Body of pancreas (tissue), 4 donors: Measurements from ENCODE around the gene PRTG.

Experiments used
- POLR2A ChIP-seq, 3 donors: fragments of 450-650 bp; IDR thresholded peaks; one replicate each; pipeline ENCODE4 v1.6.1; 2016; ENCODE audit warnings: antibody characterized with exemption in 3 of 3, mild to moderate bottlenecking in 2 of 3
- TF ChIP-seq, protein P1 (sequence below), 7 experiments: fragments of 450-650 bp in 4 of 7; fragments of 200-600 bp in 3 of 7; sonication (generic) in 3 of 7; IDR thresholded peaks; one replicate each; pipeline ENCODE4 v1.5.1; 2016 to 2019; ENCODE audit warnings: antibody characterized with exemption in 7 of 7

DNA sequence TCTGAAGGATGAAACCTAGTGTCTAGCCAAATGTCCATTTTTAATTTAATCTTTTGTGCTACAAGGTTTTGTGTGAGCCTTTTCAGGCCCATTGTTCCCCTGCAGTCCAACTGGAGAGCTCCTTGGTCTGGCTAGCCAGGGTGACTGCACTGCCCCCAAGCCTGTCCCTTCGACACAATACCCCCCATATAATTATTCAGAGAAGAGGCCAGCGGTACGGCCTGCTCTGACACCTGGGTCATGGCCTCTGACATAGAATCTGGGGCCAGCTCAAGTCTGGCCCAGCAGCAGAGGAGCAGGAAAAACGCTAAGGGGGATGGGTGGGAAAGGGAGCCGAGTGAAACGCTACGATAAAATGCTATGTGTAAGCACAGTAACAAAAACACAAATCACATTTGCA, 90.6 kb downstream of the PRTG start:
- TF ChIP-seq, protein P1, sequence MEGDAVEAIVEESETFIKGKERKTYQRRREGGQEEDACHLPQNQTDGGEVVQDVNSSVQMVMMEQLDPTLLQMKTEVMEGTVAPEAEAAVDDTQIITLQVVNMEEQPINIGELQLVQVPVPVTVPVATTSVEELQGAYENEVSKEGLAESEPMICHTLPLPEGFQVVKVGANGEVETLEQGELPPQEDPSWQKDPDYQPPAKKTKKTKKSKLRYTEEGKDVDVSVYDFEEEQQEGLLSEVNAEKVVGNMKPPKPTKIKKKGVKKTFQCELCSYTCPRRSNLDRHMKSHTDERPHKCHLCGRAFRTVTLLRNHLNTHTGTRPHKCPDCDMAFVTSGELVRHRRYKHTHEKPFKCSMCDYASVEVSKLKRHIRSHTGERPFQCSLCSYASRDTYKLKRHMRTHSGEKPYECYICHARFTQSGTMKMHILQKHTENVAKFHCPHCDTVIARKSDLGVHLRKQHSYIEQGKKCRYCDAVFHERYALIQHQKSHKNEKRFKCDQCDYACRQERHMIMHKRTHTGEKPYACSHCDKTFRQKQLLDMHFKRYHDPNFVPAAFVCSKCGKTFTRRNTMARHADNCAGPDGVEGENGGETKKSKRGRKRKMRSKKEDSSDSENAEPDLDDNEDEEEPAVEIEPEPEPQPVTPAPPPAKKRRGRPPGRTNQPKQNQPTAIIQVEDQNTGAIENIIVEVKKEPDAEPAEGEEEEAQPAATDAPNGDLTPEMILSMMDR (IDR thresholded peaks at IDR 0.05), result no peak
- TF ChIP-seq POLR2A (IDR thresholded peaks at IDR 0.05), result no peak
